KMS-11 (cell line): ENCODE results near the gene RIN1.

Experiments
- H2AFZ ChIP-seq: fragments of 200-600 bp; sonication (generic); 2 replicates; pipeline ENCODE4 v1.6.1; 2016; ENCODE audit warnings: antibody characterized with exemption, mixed run types, low read depth
- H3K27ac ChIP-seq: fragments of 200-600 bp; sonication (generic); 2 replicates; pipeline ENCODE4 v1.6.1; 2016; ENCODE audit warnings: mild to moderate bottlenecking, mixed run types
- H3K27me3 ChIP-seq: fragments of 200-600 bp; sonication (generic); 2 replicates; pipeline ENCODE4 v1.6.1; 2017; ENCODE audit warnings: mild to moderate bottlenecking, low read depth, mixed run types, moderate library complexity; ENCODE audit not compliant: insufficient read depth
- H3K36me3 ChIP-seq: fragments of 200-600 bp; sonication (generic); 2 replicates; pipeline ENCODE4 v1.6.1; 2017; ENCODE audit warnings: mild to moderate bottlenecking, mixed run types; ENCODE audit not compliant: insufficient read depth
- H3K4me1 ChIP-seq: fragments of 200-600 bp; sonication (generic); 2 replicates; pipeline ENCODE4 v1.6.1; 2016; ENCODE audit warnings: mild to moderate bottlenecking, low read depth, mixed run types; ENCODE audit not compliant: poor library complexity, severe bottlenecking
- H3K4me2 ChIP-seq: fragments of 200-600 bp; sonication (generic); 2 replicates; pipeline ENCODE4 v1.7.0; 2016; ENCODE audit warnings: mild to moderate bottlenecking, mixed run types
- H3K4me3 ChIP-seq: fragments of 200-600 bp; sonication (generic); IDR thresholded peaks from 2 replicates; pipeline ENCODE4 v1.6.1; 2017; ENCODE audit warnings: low read depth, low read length, mixed read lengths; ENCODE audit not compliant: insufficient read depth
- H3K79me2 ChIP-seq: fragments of 200-600 bp; sonication (generic); 2 replicates; pipeline ENCODE4 v1.6.1; 2016; ENCODE audit warnings: low read depth, mixed run types; ENCODE audit not compliant: insufficient read depth
- H3K9ac ChIP-seq: fragments of 200-600 bp; sonication (generic); 2 replicates; pipeline ENCODE4 v1.6.1; 2016; ENCODE audit warnings: mild to moderate bottlenecking, mixed run types
- H4K20me1 ChIP-seq: fragments of 200-600 bp; sonication (generic); 2 replicates; pipeline ENCODE4 v1.6.1; 2016; ENCODE audit warnings: mild to moderate bottlenecking, mixed run types; ENCODE audit not compliant: insufficient read depth
- TF ChIP-seq, protein P1 (sequence below): fragments of 200-600 bp; sonication (generic); conservative IDR thresholded peaks from 2 replicates; pipeline ENCODE4 v1.6.1; 2017; ENCODE audit warnings: low read depth, mild to moderate bottlenecking, antibody characterized with exemption, low read length, moderate library complexity, mixed read lengths

RIN1 gene

DNA sequence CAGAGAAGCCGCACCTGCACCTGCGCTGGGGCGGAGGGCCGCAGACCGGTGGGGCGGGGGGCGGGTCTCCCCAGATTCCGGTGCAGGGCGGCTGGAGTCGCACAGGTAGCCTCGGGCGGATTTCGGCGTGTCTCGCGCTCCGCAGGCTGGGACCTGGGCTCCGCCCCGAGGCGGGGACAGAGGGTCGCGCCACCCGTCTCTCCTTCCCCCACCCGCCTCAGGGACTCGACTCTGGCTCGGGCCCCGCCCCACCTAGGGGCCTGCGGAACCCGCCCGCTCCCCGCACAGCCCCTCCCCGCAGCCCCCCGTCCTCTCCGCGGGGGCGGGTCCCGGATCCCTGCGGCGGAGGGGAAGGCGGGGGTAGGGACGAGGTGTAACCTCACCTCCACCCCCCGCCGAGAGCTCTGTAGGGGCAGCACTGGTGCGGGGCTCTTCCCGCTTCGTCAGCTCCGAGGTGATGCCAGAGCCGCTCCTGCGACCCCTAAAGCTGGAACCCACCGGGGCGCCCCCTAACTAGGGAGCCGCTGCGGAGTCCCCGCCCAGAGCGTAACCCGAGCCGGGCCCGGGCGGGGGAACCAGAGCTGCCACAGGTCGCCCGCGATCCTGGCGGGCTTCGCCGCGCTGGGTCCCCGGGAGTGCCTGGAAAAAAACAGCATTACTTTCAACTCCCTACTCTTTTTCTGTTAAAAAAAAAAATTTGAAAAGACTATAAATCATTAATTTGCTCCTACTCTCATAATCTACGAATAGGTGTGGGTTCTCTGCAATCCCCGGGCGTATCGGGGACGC lies 35.6 kb upstream of the RIN1 start, which contains the start of gene SLC29A2:
Gene SLC29A2, minus strand, starts transcription at position 134 of the 789 bp plus-strand sequence. CDS start 169 bp downstream, outside the sequence.
- Histone ChIP-seq H3K27ac (no peak within 1 kb of the TSS), H3K4me3 (no peak within 1 kb of the TSS), H3K36me3 (no peaks in the 10 kb centered on the region), H3K4me2 (peak within 1 kb of the TSS; percentile 45; the same call in 1 of the 2 replicates), H4K20me1 (no peaks in the 10 kb centered on the region), H3K9ac (no peak within 1 kb of the TSS), H2AFZ (peak within 1 kb of the TSS; percentile 59; the same call in 1 of the 2 replicates), H3K79me2 (no peaks in the 10 kb centered on the region), H3K4me1 (no peaks in the 10 kb centered on the region), H3K27me3 (peaks cover 59% of the 10 kb centered on the region)
- TF ChIP-seq, protein P1, sequence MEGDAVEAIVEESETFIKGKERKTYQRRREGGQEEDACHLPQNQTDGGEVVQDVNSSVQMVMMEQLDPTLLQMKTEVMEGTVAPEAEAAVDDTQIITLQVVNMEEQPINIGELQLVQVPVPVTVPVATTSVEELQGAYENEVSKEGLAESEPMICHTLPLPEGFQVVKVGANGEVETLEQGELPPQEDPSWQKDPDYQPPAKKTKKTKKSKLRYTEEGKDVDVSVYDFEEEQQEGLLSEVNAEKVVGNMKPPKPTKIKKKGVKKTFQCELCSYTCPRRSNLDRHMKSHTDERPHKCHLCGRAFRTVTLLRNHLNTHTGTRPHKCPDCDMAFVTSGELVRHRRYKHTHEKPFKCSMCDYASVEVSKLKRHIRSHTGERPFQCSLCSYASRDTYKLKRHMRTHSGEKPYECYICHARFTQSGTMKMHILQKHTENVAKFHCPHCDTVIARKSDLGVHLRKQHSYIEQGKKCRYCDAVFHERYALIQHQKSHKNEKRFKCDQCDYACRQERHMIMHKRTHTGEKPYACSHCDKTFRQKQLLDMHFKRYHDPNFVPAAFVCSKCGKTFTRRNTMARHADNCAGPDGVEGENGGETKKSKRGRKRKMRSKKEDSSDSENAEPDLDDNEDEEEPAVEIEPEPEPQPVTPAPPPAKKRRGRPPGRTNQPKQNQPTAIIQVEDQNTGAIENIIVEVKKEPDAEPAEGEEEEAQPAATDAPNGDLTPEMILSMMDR, result no peak

DNA sequence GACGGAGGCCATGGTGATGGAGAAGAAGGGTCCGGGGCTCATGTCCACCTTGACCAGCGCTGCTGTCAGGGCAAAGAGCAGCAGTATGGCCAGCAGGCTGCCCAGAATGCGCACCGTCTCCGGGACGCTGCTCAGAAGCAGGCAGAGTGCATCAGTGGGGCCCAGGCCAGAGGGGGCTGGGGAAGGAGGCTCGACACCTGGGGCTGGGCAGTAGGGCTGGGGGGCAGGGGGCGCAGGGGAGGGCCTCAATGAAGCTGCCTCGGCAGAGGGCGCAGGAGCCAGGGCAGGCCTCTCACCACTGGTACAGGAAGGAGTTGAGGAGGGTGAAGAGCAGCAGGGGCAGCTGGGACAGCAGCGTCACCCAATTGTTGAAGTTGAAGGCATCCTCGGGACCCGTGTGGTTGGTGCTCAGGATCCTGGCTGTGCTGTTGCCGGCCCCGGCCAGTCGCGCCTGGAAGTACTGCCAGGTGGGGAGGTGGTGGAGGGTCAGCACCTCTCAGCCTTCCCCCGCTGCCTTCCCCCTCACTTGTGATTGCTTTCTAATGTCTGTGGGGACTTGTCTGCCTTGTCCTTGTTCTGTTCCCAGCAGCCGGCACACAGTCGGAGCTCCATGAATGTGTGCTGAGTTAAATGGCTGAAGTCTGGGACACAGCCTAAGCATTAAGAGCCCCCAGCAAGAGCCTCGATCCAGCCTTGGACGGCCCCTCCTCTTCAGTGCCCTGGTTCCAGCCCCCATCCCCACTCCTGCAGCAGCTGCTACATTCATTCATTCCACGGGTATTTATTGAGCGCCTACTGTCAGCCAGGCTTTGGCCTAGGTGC lies 33.0 kb upstream of the RIN1 start:
- H3K36me3 ChIP-seq, result no peaks in the 10 kb centered on the region
- H3K9ac ChIP-seq, result no peak overlapping the region
- no peaks in the 10 kb centered on the region for H4K20me1 ChIP-seq
- no peak overlapping the region for H2AFZ ChIP-seq
- no peak overlapping the region for H3K4me3 ChIP-seq
- TF ChIP-seq, protein P1, result no peak
- H3K79me2 ChIP-seq, result no peaks in the 10 kb centered on the region
- no peak overlapping the region for H3K27ac ChIP-seq
- H3K4me1 ChIP-seq, result no peaks in the 10 kb centered on the region
- no peak overlapping the region for H3K4me2 ChIP-seq
- H3K27me3 ChIP-seq, result peaks cover 53% of the 10 kb centered on the region

DNA sequence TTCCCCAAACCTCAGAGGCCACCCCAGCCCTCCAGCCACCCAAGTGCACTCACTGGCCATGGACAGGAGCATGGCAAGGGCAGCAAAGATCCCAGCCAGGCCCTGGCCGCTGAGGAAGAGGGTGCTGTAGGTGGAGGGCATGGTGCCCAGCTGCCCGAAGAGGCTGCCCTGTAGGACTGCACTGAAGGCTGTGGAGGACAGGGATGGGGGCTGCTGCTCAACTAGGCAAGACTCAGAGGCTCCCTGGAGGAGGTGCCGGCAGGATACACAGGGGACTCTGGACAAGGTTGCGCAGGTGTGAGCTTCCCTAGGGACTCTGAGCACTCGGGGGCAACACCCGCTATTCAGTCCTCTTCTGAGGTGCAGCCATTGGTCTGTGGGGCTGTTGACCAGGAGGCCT lies 32.2 kb upstream of the RIN1 start:
- Histone ChIP-seq H3K4me1 (no peaks in the 10 kb centered on the region), H3K4me3 (no peak overlapping the region), H3K9ac (no peak overlapping the region), H2AFZ (no peak overlapping the region), H3K4me2 (no peak overlapping the region), H3K79me2 (no peaks in the 10 kb centered on the region), H3K36me3 (no peaks in the 10 kb centered on the region), H3K27ac (no peak overlapping the region), H4K20me1 (no peaks in the 10 kb centered on the region), H3K27me3 (peaks cover 48% of the 10 kb centered on the region)
- TF ChIP-seq, protein P1, result no peak

DNA sequence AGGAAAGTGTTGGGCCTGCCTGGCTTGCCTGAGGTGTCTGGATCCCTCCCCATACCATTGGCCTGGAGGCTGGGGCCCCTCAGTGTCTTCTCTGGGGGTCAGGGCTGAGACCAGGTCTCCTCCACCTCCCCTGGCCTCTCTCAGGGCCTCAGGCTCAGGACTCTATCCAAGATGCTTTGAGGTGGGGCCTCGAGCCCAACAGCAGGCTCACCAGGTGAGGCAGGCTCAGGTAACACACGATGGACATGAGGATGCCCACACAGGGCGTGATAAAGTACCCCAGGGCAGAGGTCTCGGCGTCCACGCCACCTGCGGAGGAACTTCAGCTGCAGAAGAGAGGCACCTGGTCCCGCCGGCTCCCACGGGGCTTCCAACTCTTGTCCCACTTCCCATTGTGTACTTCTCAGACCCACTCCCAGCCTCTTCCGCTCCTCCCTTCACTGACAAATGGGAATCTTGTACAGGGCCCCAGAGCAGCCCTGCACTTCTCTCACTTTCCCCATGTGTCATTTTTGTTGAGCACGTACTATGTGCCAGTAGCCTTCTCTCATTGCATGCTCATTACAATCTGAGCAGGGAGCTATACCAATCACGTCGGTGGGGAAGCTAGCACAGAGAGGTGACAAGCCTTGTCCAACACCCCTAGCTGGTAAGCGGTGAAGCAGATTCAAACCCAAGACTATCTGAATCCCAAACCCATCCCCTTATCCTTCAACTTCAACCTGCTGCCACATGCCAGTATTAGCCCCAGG lies 31.5 kb upstream of the RIN1 start:
- no peak overlapping the region for H3K4me2 ChIP-seq
- no peak overlapping the region for H3K4me3 ChIP-seq
- H3K27ac ChIP-seq, result no peak overlapping the region
- H3K4me1 ChIP-seq, result no peaks in the 10 kb centered on the region
- H3K36me3 ChIP-seq, result no peaks in the 10 kb centered on the region
- H3K9ac ChIP-seq, result no peak overlapping the region
- no peaks in the 10 kb centered on the region for H4K20me1 ChIP-seq
- no peaks in the 10 kb centered on the region for H3K79me2 ChIP-seq
- H3K27me3 ChIP-seq, result peaks cover 41% of the 10 kb centered on the region
- H2AFZ ChIP-seq, result no peak overlapping the region
- TF ChIP-seq, protein P1, result no peak
